A204.1 (cell line): ENCODE results near the gene NKTR.

Source experiments
- FAIRE-seq: peaks from 2 replicates; lab custom pipeline; 2012; peaks lifted over from hg19 to GRCh38; lab: Jason Lieb, UNC

Gene NKTR

DNA sequence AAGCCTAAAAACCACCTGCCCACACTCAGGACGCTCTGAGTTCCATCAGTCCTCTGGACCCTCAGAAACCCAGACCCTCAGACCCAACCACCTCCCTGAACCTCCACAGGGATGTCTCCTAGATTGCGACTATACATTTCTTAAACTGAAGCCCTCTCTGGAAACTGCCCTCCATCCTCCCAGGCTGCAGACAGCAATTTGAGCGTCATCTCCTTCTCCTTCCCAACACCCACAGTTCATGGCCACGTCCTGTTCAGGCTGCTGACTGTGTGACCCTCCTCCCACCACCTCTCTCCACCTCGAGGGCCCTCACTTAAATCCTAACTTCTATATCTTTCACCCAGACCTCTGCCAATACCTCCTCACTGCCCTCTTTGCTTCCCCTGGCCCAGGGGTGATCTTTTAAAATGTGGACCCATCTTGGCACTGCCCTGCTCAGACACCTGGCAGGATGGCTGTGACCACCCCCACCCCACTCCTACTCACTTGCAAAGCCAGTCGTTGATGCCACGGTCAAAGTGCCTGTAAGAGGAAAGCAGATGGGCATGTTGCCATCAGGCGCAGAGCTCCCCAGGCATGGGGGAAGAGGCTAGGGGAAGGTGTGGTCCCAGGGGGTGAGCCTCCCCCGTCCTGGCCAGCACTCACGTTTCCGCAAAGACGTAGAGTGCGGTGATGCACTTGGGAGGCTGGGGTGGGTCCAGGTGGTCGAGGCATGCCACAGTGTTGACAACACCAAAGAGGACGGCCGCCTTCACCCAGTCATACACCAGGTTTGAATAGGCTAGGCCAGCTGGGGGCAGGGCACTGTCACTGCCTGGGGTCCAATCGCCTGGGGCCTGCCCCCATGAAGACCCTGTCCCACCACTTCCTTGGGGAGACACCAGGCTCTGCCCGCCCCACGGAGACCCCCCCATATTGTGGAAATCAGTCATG is 96.1 kb downstream of the NKTR start:
- no peak for FAIRE-seq

DNA sequence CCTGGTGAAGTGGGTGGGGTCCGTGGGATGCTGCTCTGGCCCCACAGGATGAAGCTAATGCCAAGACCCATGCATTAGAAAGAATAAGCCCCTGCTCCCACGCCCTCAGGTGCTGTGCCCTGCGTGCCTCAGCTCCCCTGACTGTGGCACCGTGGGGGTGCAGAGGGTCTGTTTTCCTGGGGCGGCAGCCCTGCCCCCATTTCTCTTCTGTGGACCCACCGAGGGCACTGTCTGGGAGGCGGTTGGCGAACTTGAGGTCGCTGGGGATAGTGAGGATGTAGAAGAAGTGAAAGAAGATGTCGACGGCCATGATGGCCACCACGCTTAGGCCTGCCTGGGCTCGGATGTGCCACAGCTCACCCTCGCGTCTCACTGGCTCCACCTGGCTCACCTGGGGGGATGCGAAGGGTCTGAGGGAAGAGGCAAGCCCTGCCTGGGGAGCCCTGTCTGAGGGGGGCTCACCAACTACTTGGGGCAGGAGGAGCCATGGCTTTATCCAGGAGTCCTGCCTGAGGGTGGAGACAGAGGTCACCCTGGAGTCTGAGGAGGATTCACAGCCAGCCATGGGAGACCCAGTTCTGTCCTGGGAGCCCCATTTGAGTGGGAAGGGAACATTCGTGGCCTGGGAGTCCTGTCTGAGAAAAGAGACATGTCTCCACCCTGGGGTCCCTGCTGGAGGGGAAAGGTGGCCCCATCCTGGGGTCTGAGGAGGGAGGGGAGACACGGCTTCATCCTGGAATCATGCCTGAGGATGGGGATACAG is 97.0 kb downstream of the NKTR start:
- no peak for FAIRE-seq
